Measurements from ENCODE around the gene ANP32E.
"Not testable (repeated sequence)": the region's sequence is repeated elsewhere in the genome, so short reads cannot be mapped to it uniquely, and the experiment has no call there.

GRCh38 chr1:150214099-150214756, 21.7 kb downstream of the ANP32E start:
- not testable (repeated sequence) for TF ChIP-seq POLR2A, EP300 (IDR thresholded peaks at IDR 0.05)

All from ovary (tissue), 1 donor.